ENCODE data around the gene CDC27. TPM values are rescaled to one million over a fixed set of nuclear protein-coding genes. Genes with fewer than 3 reads are reported as not detected.

Gene CDC27
- total RNA-seq (ENCODE audit: low replicate concordance) = 53.4 and 95.4 TPM in 2 replicates

GRCh38 chr17:47188876-47189731 is at the start of gene CDC27:
CDC27 (minus strand) TSS chr17:47189295; CDS start chr17:47189172, 123 bp downstream.

GRCh38 chr17:47208744-47209488 is 19.8 kb upstream of the CDC27 start, which contains the start of gene MYL4:
MYL4 (plus strand) TSS chr17:47209348; CDS start chr17:47209423, 75 bp downstream.

Other genes starting within 250 kb of the CDC27 start
- 0.08 TPM in 1 of 2 replicates, not detected in the other for gene RPRML, start 210.0 kb downstream of the CDC27 start, total RNA-seq (ENCODE audit: low replicate concordance)
- gene MYL4, start 20.1 kb upstream of the CDC27 start, total RNA-seq (ENCODE audit: low replicate concordance) = 0.08 and 1.1 TPM in 2 replicates
- 22.8 and 112 TPM in 2 replicates for gene ITGB3, start 64.5 kb upstream of the CDC27 start, total RNA-seq (ENCODE audit: low replicate concordance)
- gene EFCAB13, start 134.7 kb upstream of the CDC27 start, total RNA-seq (ENCODE audit: low replicate concordance) = 5.0 and 5.5 TPM in 2 replicates

Data from smooth muscle cell of the coronary artery (primary cell).